RWPE1 (cell line): ENCODE data around the gene KCNIP1.

Experiments used
- CTCF ChIA-PET: fragments of 350-600 bp; sonication (Branson Sonifier 250); formaldehyde crosslinking; extraction: SDS; loops from one replicate; lab custom pipeline; 2021; lab: Yijun Ruan, JAX
- POLR2A ChIA-PET: fragments of 400-600 bp; formaldehyde crosslinking; extraction: SDS; loops from one replicate; lab custom pipeline; 2020; ENCODE audit warnings: antibody characterized with exemption; ENCODE audit not compliant: low non-redundant PET; lab: Yijun Ruan, JAX
- DNase-seq: peaks from one replicate; pipeline ENCODE4 v3.0.0; 2012; ENCODE audit warnings: low spot score
- H3K27ac ChIP-seq: fragments of 450-650 bp; 2 replicates; pipeline ENCODE4 v1.5.1; 2017
- TF ChIP-seq, protein P1 (sequence below): fragments of 450-650 bp; conservative IDR thresholded peaks from 2 replicates; pipeline ENCODE4 v1.5.1; 2017; ENCODE audit warnings: low read depth, mild to moderate bottlenecking

The KCNIP1 gene

DNA sequence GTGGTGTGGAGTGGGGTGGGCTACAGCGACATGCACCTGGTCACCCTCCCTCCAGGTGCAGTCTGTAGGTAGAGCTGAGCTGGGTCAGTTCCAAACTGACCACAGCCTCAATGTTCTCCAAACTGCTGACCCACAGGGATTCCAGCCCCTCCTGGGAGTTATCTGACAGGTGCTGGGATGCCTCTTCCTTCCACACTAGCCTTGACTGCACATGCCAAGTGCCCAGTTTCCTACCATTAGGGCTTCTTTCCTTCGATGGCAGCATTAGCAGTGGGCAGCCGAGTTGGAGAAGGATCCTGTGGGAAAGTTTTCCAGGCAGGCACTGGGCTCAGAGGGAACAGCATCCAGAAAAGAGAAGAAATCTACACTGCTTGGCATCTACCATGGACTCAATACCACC is 215.7 kb downstream of the KCNIP1 start:
- no peak overlapping the region for H3K27ac ChIP-seq
- no peak for DNase-seq
- POLR2A ChIA-PET: no interaction called here
- CTCF ChIA-PET: interaction anchor here (1.6 kb wide), 1 partner anchor 25 kb away, joined by 8 read pairs; no protein-coding TSS in a partner anchor
- TF ChIP-seq, protein P1, sequence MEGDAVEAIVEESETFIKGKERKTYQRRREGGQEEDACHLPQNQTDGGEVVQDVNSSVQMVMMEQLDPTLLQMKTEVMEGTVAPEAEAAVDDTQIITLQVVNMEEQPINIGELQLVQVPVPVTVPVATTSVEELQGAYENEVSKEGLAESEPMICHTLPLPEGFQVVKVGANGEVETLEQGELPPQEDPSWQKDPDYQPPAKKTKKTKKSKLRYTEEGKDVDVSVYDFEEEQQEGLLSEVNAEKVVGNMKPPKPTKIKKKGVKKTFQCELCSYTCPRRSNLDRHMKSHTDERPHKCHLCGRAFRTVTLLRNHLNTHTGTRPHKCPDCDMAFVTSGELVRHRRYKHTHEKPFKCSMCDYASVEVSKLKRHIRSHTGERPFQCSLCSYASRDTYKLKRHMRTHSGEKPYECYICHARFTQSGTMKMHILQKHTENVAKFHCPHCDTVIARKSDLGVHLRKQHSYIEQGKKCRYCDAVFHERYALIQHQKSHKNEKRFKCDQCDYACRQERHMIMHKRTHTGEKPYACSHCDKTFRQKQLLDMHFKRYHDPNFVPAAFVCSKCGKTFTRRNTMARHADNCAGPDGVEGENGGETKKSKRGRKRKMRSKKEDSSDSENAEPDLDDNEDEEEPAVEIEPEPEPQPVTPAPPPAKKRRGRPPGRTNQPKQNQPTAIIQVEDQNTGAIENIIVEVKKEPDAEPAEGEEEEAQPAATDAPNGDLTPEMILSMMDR: no peak

DNA sequence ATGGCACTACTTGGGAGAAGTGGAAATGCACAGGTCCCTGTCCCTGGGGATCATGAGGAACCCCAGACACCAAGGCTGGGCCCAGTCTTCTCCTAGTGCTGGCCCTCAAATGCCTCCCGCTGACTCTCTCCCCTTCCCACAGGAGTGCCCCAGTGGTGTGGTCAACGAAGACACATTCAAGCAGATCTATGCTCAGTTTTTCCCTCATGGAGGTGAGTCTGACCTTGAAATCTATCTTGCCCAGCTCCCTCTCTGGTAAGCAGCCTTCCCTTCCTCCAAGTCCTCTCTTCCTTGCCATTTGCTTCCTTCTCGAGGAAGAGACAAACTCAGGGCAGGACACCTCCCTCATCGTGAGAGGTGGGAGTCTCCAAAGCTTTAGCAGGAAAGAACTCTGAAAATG is 216.4 kb downstream of the KCNIP1 start:
- ChIA-PET POLR2A (no interaction called here), CTCF (interaction anchor here (1.6 kb wide), 1 partner anchor 24 kb away, joined by 8 read pairs; no protein-coding TSS in a partner anchor)
- H3K27ac ChIP-seq: no peak overlapping the region
- DNase-seq: no peak
- TF ChIP-seq, protein P1: no peak

DNA sequence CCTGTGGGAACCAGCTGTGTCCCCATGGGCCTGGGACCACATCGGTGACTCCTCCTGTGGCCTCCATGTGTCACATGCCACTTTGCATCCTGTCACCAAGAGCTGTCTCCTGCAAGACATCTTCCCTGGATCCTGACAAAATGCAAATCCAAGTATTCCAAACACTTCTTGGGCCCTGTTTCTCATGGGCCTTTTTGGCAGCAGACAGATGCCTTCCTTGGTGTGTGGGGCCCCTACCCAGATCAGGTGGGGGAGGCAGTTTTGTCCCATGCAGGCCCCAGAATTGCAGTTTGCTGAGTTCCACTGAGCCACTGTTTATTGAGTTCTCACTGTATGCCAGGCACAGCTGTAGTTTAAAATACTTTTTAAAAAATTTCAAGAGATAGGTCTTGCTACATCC is 217.2 kb downstream of the KCNIP1 start:
- TF ChIP-seq, protein P1: no peak

DNA sequence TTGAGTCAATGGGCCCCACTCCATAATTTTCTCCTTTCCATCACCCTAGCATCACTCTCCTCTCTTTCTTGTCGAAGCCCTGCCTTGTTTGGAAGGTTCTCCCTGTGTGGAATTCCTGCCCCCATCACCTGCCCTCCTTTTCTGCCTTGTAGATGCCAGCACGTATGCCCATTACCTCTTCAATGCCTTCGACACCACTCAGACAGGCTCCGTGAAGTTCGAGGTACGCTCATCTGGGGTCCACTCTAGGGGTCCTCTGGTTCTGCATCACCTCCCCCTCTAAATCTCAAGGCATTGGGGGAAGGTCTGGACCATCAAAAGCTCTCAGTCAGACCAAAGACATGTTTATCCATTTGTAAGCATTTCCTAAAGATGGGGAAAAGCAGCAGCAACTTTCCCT is 217.9 kb downstream of the KCNIP1 start:
- POLR2A ChIA-PET: no interaction called here
- TF ChIP-seq, protein P1: no peak
- no peak overlapping the region for H3K27ac ChIP-seq
- CTCF ChIA-PET: interaction anchor here (0.6 kb wide), 1 partner anchor 63 kb away, joined by 3 read pairs; no protein-coding TSS in a partner anchor
- no peak for DNase-seq

More for the DNA sequence above, 217.2 kb downstream of the KCNIP1 start:
- DNase-seq: no peak
- POLR2A ChIA-PET: no interaction called here
- CTCF ChIA-PET: interaction anchor here (1.6 kb wide), 1 partner anchor 23 kb away, joined by 8 read pairs; no protein-coding TSS in a partner anchor
- H3K27ac ChIP-seq: no peak overlapping the region

DNA sequence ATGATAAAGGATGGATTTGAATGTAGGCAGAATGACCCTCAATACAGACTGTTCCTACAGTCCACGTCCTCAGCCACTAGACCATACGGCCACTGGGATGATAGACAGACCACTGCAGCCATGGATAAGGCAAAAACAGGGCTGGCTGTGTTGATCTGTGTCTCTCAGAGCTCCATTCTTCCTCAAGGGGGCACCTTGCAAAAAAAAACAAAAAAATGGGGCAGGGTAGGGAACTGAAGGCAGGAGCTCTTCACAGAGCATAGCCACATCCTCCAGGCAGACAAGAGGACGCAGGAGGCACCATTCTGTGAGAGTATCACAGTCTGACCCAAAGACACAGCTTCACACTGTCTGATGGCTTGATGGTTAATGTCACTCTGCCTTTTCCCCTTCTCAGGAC is 218.5 kb downstream of the KCNIP1 start:
- DNase-seq: no peak
- ChIA-PET POLR2A (no interaction called here), CTCF (interaction anchor here (0.6 to 1.3 kb wide), 2 partner anchors 21 to 62 kb away, joined by 3 to 5 read pairs; no protein-coding TSS in a partner anchor)
- H3K27ac ChIP-seq: no peak overlapping the region
- TF ChIP-seq, protein P1: no peak

DNA sequence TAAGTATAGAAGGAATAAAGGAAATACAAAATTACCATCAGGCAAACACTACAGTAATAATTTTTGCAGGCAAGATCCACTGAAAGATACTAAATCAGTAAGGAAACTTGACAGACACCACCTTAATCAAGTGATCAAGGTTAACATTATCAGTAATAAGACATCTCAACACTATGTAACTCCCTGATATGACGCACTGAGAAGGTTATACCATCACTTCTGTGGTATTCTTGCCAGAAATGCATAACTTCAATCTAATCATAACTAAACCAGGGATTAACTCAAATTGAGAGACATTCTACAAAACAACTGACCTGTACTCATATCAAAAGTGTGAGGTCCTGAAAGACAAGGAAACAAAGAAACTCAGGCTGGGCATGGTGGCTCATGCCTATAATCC is 227.2 kb downstream of the KCNIP1 start:
- no peak overlapping the region for H3K27ac ChIP-seq
- TF ChIP-seq, protein P1: no peak
- CTCF ChIA-PET: interaction anchor here (0.7 kb wide), 2 partner anchors 17 to 64 kb away, joined by 3 read pairs; no protein-coding TSS in a partner anchor
- POLR2A ChIA-PET: no interaction called here
- DNase-seq: no peak
